ENCODE measurements around the gene SERINC3. TPM values are rescaled to one million over a fixed set of nuclear protein-coding genes. Genes with fewer than 3 reads are reported as not detected.
A peak's percentile ranks its signal among the peaks of the same experiment; 100 is the strongest.

Gene SERINC3
- total and polyA plus RNA-seq, 2 of the 13 experiments (the other 11 are each of a cell fraction or from before 2014, with no cell fraction given) = 82.0 to 226 TPM

- TF ChIP-seq GLMP (CRISPR knock-in tag; IDR thresholded peaks at IDR 0.05; ENCODE audit: borderline replicate concordance) (no peak), ZNF660 (CRISPR knock-in tag; IDR thresholded peaks at IDR 0.05; ENCODE audit: borderline replicate concordance, low read depth) (no peak; the same call in 1 of the 2 replicates), TAF1 (CRISPR knock-in tag; IDR thresholded peaks at IDR 0.05) (peak; percentile 97), ZNF260 (CRISPR knock-in tag; IDR thresholded peaks at IDR 0.05; ENCODE audit: borderline replicate concordance, low read depth) (0 out of 2 replicates have a peak, but pooled peaks have one; percentile 78), ZSCAN5A (CRISPR knock-in tag; IDR thresholded peaks at IDR 0.05; ENCODE audit: borderline replicate concordance) (peak; percentile 98), ZNF512B (CRISPR knock-in tag; IDR thresholded peaks at IDR 0.05; ENCODE audit: borderline replicate concordance) (peak; percentile 89; the same call in 1 of the 2 replicates), ZNF558 (CRISPR knock-in tag; IDR thresholded peaks at IDR 0.05; ENCODE audit: borderline replicate concordance) (peak; percentile 98; the same call in 1 of the 2 replicates), ZNF124 (CRISPR knock-in tag; IDR thresholded peaks at IDR 0.05) (peak; percentile 92; the same call in 1 of the 2 replicates), FIP1L1 (IDR thresholded peaks at IDR 0.05; ENCODE audit: borderline replicate concordance, insufficient read depth, low read depth, low read length) (peak; percentile 81; the same call in 1 of the 2 replicates), ATF6 (CRISPR knock-in tag; conservative IDR thresholded peaks at IDR 0.05) (peak; percentile 61; the same call in 1 of the 2 replicates), CEBPB (IDR thresholded peaks at IDR 0.05; ENCODE audit: borderline replicate concordance, low read depth, low read length) (no peak), KDM1A (CRISPR knock-in tag; IDR thresholded peaks at IDR 0.05) (0 out of 2 replicates have a peak, but pooled peaks have one; percentile 11), ZNF605 (CRISPR knock-in tag; IDR thresholded peaks at IDR 0.05) (peak; percentile 94), ZNF512 (CRISPR knock-in tag; IDR thresholded peaks at IDR 0.05) (peak; percentile 75; the same call in 1 of the 2 replicates), ZKSCAN8 (CRISPR knock-in tag; IDR thresholded peaks at IDR 0.05; ENCODE audit: borderline replicate concordance) (peak; percentile 88), ARNT2 (CRISPR knock-in tag; IDR thresholded peaks at IDR 0.05; ENCODE audit: low read depth) (peak; percentile 95), ZNF331 (CRISPR knock-in tag; IDR thresholded peaks at IDR 0.05) (peak; percentile 96), ESRRA (CRISPR knock-in tag; IDR thresholded peaks at IDR 0.05; ENCODE audit: low read depth) (peak; percentile 91)
Measured at GRCh38 chr20:44475694-44476560, 45.9 kb downstream of the SERINC3 start, which contains the start of gene TTPAL (continued).
